Left ventricle myocardium inferior (tissue), 1 donor: Measurements from ENCODE around the gene RGS6. TPM values are rescaled to one million over a fixed set of nuclear protein-coding genes. Genes with fewer than 3 reads are reported as not detected.

Source experiments
- DNase-seq: peaks from one replicate; pipeline ENCODE4 v3.0.0-alpha.2; 2020
- H3K27ac ChIP-seq: fragments of 200-600 bp; replicated peaks from 2 replicates; pipeline ENCODE4 v1.8.0; 2021
- H3K27me3 ChIP-seq: fragments of 200-600 bp; 2 replicates; pipeline ENCODE4 v1.8.0; 2021; ENCODE audit warnings: low read depth
- H3K36me3 ChIP-seq: fragments of 200-600 bp; 2 replicates; pipeline ENCODE4 v1.8.0; 2021
- H3K4me1 ChIP-seq: fragments of 200-600 bp; 2 replicates; pipeline ENCODE4 v1.8.0; 2021
- H3K4me3 ChIP-seq: fragments of 200-600 bp; 2 replicates; pipeline ENCODE4 v1.8.0; 2021; ENCODE audit warnings: mild to moderate bottlenecking, moderate library complexity
- H3K9me3 ChIP-seq: fragments of 200-600 bp; replicated peaks from 2 replicates; pipeline ENCODE4 v1.8.0; 2021
- CTCF ChIP-seq: fragments of 200-600 bp; IDR thresholded peaks from 2 replicates; pipeline ENCODE4 v1.8.0; 2021; ENCODE audit warnings: antibody characterized with exemption, mild to moderate bottlenecking, borderline replicate concordance
- intact Hi-C: fragments of 100-400 bp; cut with micrococcal nuclease; formaldehyde crosslinking; loops from one replicate; pipeline ENCODE4 v1.11.0; 2022
- total RNA-seq: library from RNA; stranded (reverse); fragmentation: NEBNext Ultra II Directional; extraction: Animal tissue kit (Norgen Biotek cat#: 25700); gene quantifications from one replicate; pipeline ENCODE4 v1.2.1, GENCODE V29; 2021
- donor health status: DM: no; HTN: yes; CAD: no; lungs with severe emphysema.

The RGS6 gene
- total RNA-seq, 1 donor from 2014 or later: 23.0 TPM

DNA sequence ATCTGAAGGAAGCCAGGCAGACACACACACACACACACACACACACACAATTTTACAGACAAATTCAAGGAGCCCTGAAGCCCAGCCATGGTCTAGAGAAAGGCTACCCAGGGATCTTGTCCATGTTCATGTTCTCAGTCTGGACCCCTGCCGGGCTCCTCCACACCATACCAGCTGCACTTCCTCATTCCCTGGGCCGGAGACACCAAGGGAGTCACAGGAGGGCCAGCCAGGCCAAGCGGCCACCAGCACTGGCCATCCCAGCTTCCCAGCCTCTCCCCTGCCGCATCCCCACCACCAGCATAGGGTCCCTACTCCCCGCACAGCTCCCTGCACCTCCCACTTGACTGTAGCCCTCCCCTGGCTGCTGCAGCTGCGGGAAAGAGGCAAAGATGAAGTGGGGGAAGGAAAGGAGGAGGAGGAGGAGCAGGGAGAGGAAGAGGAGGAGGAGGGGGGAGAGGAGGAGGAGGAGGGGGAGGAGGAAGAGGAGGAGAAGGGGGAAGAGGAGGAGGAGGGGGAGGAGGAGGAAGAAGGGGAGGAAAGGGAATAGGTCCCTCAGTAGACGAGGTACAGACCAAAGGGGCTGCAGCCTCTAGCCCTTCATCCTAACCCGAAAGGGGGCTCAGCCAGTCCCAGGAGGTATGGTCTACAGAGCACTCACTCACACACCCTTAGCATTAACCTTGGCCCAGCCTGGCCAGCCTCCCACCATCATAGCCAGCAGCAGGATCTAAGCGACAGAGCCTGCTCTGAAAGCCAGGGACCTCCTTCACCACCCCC lies 668.5 kb downstream of the RGS6 start:
- DNase-seq: no peak
- no peak for TF ChIP-seq CTCF
- Histone ChIP-seq H3K9me3 (no peaks in the 10 kb centered on the region), H3K4me1 (no peaks in the 10 kb centered on the region), H3K4me3 (no peak overlapping the region), H3K36me3 (no peaks in the 10 kb centered on the region), H3K27me3 (no peaks in the 10 kb centered on the region), H3K27ac (no peak overlapping the region)
- intact Hi-C loops: no loop called here

DNA sequence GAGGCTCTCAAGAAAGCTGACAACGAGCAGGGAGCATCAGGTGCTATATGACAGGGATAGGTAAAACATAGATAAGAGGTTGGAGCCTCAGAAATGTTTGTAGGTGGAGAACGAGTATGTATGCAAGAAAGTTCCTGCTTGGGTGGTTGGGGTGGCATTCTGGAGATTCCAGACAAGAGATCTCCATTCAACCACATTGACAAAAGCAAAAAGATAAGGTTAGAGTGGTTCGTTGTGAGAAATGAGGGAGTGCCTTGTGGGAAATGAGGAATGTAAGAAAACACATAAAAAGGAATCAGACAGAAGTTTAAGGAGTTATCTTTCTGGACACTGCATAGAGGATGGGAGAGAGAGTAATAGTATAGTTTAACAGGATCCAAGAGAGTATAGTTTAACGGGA lies 671.4 kb downstream of the RGS6 start:
- TF ChIP-seq CTCF: no peak
- Histone ChIP-seq H3K27ac (no peak overlapping the region), H3K27me3 (no peaks in the 10 kb centered on the region), H3K4me3 (no peak overlapping the region), H3K4me1 (no peaks in the 10 kb centered on the region), H3K9me3 (no peaks in the 10 kb centered on the region), H3K36me3 (no peaks in the 10 kb centered on the region)
- intact Hi-C loops: no loop called here
- no peak for DNase-seq

GRCh38 chr14:72604133-72604532 lies 671.9 kb downstream of the RGS6 start:
- no peak for DNase-seq
- Histone ChIP-seq H3K27ac (no peak overlapping the region), H3K4me1 (no peaks in the 10 kb centered on the region), H3K9me3 (no peaks in the 10 kb centered on the region), H3K4me3 (no peak overlapping the region), H3K36me3 (no peaks in the 10 kb centered on the region), H3K27me3 (no peaks in the 10 kb centered on the region)
- no peak for TF ChIP-seq CTCF
- intact Hi-C loops: no loop called here

DNA sequence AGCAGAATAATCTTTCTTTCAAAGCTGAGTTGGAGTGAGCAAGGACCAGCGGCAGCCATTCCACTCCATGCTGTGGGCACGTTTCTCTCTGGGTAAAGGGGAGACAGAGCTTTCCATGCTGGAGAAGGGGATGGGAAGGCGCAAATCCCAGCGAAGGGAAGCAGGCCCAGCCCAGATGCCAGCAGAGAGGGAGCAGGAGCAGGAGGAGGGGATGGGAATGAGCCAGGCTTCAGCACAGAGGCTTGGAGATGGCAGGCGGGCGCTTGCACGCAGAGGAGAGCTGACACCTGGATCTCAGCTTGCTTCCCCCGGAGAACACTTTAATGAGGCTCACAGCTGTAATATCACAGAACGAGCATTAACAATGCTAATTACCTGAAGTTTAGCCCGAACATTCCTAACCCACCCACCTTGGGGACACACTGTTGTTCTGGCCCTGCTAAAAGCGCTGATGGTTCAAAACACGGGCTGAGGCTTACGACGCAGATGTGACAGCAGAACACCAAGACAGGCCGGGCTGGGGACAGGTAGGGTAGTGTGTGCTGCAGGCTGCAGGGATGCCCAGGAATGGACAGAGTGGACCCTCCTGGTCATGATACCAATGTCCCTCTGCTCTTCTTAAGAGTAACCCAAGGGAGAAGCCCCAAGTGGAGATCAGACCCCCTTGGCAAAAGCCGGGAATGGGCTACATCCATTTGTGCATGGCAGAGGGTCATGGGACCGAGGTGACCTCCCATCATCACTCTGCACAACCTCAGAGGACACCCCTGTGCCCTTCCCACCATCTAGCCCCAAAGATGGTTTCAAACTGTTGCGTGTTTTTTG lies 673.1 kb downstream of the RGS6 start:
- Histone ChIP-seq H3K27me3 (no peaks in the 10 kb centered on the region), H3K4me1 (peaks cover under 1% of the 10 kb centered on the region), H3K36me3 (no peaks in the 10 kb centered on the region), H3K4me3 (no peak overlapping the region), H3K27ac (no peak overlapping the region), H3K9me3 (no peaks in the 10 kb centered on the region)
- TF ChIP-seq CTCF: no peak
- intact Hi-C loops: no loop called here
- DNase-seq: no peak

- Histone ChIP-seq H3K9me3 (no peaks in the 10 kb centered on the region), H3K4me1 (peaks cover 6% of the 10 kb centered on the region), H3K27ac (no peak overlapping the region), H3K36me3 (no peaks in the 10 kb centered on the region), H3K4me3 (no peak overlapping the region), H3K27me3 (no peaks in the 10 kb centered on the region)
- DNase-seq: no peak
- TF ChIP-seq CTCF: no peak
- intact Hi-C loops: no loop called here
Measured at GRCh38 chr14:72605921-72606220, 673.6 kb downstream of the RGS6 start.
